PFSK-1 (cell line): Measurements from ENCODE around the gene RABEP2.

Experiments used
- POLR2AphosphoS5 ChIP-seq: IDR thresholded peaks from 2 replicates; pipeline ENCODE4 v1.6.1; 2012; ENCODE audit warnings: low read depth, mild to moderate bottlenecking, control low read depth, low read length, moderate library complexity
- TF ChIP-seq, protein P1 (sequence below), 2 experiments: IDR thresholded peaks; 2 replicates each; pipeline versions ENCODE4 v1.6.1 to v1.8.0; 2011 to 2012; ENCODE audit warnings: low read depth in 2 of 2, low read length in 2 of 2, control low read depth in 1 of 2, inconsistent platforms in 1 of 2, mild to moderate bottlenecking in 1 of 2, moderate library complexity in 1 of 2; ENCODE audit not compliant: insufficient read depth in 1 of 2

DNA sequence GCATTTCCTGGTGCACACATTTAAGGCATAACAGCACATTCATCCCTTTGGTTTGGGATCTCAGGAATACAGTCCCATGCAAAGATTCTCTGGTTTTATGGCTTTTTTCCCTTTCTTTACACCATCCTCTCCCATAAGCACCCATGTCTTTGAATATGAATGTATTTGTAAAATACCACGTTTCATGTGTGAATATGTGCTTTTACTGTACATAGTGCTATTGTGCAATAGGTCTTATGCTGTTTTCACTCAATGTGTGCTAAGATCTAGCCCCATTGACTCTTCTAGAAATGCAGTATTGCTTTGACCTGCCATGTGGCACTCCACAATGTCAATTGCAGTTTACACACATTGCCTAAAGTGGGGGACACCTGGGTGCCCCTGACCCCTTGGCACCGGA is 39.5 kb upstream of the RABEP2 start:
- TF ChIP-seq, protein P1, sequence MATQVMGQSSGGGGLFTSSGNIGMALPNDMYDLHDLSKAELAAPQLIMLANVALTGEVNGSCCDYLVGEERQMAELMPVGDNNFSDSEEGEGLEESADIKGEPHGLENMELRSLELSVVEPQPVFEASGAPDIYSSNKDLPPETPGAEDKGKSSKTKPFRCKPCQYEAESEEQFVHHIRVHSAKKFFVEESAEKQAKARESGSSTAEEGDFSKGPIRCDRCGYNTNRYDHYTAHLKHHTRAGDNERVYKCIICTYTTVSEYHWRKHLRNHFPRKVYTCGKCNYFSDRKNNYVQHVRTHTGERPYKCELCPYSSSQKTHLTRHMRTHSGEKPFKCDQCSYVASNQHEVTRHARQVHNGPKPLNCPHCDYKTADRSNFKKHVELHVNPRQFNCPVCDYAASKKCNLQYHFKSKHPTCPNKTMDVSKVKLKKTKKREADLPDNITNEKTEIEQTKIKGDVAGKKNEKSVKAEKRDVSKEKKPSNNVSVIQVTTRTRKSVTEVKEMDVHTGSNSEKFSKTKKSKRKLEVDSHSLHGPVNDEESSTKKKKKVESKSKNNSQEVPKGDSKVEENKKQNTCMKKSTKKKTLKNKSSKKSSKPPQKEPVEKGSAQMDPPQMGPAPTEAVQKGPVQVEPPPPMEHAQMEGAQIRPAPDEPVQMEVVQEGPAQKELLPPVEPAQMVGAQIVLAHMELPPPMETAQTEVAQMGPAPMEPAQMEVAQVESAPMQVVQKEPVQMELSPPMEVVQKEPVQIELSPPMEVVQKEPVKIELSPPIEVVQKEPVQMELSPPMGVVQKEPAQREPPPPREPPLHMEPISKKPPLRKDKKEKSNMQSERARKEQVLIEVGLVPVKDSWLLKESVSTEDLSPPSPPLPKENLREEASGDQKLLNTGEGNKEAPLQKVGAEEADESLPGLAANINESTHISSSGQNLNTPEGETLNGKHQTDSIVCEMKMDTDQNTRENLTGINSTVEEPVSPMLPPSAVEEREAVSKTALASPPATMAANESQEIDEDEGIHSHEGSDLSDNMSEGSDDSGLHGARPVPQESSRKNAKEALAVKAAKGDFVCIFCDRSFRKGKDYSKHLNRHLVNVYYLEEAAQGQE (IDR thresholded peaks at IDR 0.05; ENCODE audit: insufficient read depth in 1 of 2, low read depth in 2 of 2, low read length in 2 of 2), result no peak
- TF ChIP-seq POLR2AphosphoS5, result no peak
